ENCODE results near the gene INTS6L. TPM values are rescaled to one million over a fixed set of nuclear protein-coding genes. Genes with fewer than 3 reads are reported as not detected.

The INTS6L gene
- total RNA-seq, 1 donor from 2014 or later, result 24.6 TPM

- Mint-ChIP-seq H3K9me3 (no peaks in the 10 kb centered on the region), H3K27ac (no peak overlapping the region), H3K27me3 (peaks cover 3% of the 10 kb centered on the region), H3K4me3 (no peak overlapping the region), H3K4me1 (no peaks in the 10 kb centered on the region), H3K36me3 (ENCODE audit: low read depth) (no peaks in the 10 kb centered on the region)
- DNase-seq (no peak), ATAC-seq (ENCODE audit: low read depth) (no peak)
- ChIA-PET CTCF (no interaction called here), POLR2A (no interaction called here)
- TF ChIP-seq CTCF (IDR thresholded peaks at IDR 0.05), result no peak
- intact Hi-C loops (cut with micrococcal nuclease), result no loop called here
Observed at GRCh38 chrX:135481696-135482179, 38.7 kb upstream of the INTS6L start.

GRCh38 chrX:135484641-135485289 lies 35.7 kb upstream of the INTS6L start:
- Mint-ChIP-seq H3K27me3 (no peaks in the 10 kb centered on the region), H3K27ac (no peak overlapping the region), H3K4me3 (no peak overlapping the region), H3K9me3 (no peaks in the 10 kb centered on the region), H3K4me1 (peaks cover 13% of the 10 kb centered on the region), H3K36me3 (ENCODE audit: low read depth) (no peaks in the 10 kb centered on the region)
- ChIA-PET POLR2A (no interaction called here), CTCF (interaction anchor here (0.5 to 1.3 kb wide), 7 partner anchors 21 to 1133 kb away, joined by 3 to 5 read pairs (median 3); no protein-coding TSS in a partner anchor)
- DNase-seq, result no peak
- intact Hi-C loops (cut with micrococcal nuclease), result loop anchor here (1.0 to 5.0 kb wide), 5 partner anchors 36 to 448 kb away; partner anchors contain the start of gene INTS6L
- peak; percentile 25 for ATAC-seq (ENCODE audit: low read depth)
- no peak for TF ChIP-seq CTCF (IDR thresholded peaks at IDR 0.05)

GRCh38 chrX:135489542-135489941 lies 30.9 kb upstream of the INTS6L start:
- peaks cover 15% of the 10 kb centered on the region for H3K4me1 Mint-ChIP-seq
- no peak overlapping the region for H3K27ac Mint-ChIP-seq
- intact Hi-C loops (cut with micrococcal nuclease), result loop anchor here (5.0 kb wide), 1 partner anchor 68 kb away; no protein-coding TSS in a partner anchor
- POLR2A ChIA-PET, result interaction anchor here (1.3 kb wide), 1 partner anchor 32 kb away, joined by 4 read pairs; no protein-coding TSS in a partner anchor
- CTCF ChIA-PET, result no interaction called here
- no peak overlapping the region for H3K4me3 Mint-ChIP-seq
- H3K9me3 Mint-ChIP-seq, result no peaks in the 10 kb centered on the region
- DNase-seq, result no peak
- TF ChIP-seq CTCF (IDR thresholded peaks at IDR 0.05), result no peak
- peak; percentile 83 for ATAC-seq (ENCODE audit: low read depth)
- no peaks in the 10 kb centered on the region for H3K36me3 Mint-ChIP-seq (ENCODE audit: low read depth)
- no peaks in the 10 kb centered on the region for H3K27me3 Mint-ChIP-seq

GRCh38 chrX:135490979-135491514 lies 29.4 kb upstream of the INTS6L start:
- no peaks in the 10 kb centered on the region for H3K9me3 Mint-ChIP-seq
- peaks cover 15% of the 10 kb centered on the region for H3K4me1 Mint-ChIP-seq
- H3K27ac Mint-ChIP-seq, result no peak overlapping the region
- H3K4me3 Mint-ChIP-seq, result no peak overlapping the region
- no peak for TF ChIP-seq CTCF (IDR thresholded peaks at IDR 0.05)
- no peaks in the 10 kb centered on the region for H3K36me3 Mint-ChIP-seq (ENCODE audit: low read depth)
- POLR2A ChIA-PET, result no interaction called here
- intact Hi-C loops (cut with micrococcal nuclease), result no loop called here
- DNase-seq (no peak), ATAC-seq (ENCODE audit: low read depth) (no peak)
- no peaks in the 10 kb centered on the region for H3K27me3 Mint-ChIP-seq
- CTCF ChIA-PET, result no interaction called here

GRCh38 chrX:135494453-135494852 lies 26.0 kb upstream of the INTS6L start:
- Mint-ChIP-seq H3K27me3 (no peaks in the 10 kb centered on the region), H3K27ac (no peak overlapping the region), H3K4me1 (peaks cover 9% of the 10 kb centered on the region), H3K4me3 (no peak overlapping the region), H3K36me3 (ENCODE audit: low read depth) (no peaks in the 10 kb centered on the region), H3K9me3 (no peaks in the 10 kb centered on the region)
- DNase-seq (no peak), ATAC-seq (ENCODE audit: low read depth) (no peak)
- intact Hi-C loops (cut with micrococcal nuclease), result no loop called here
- no peak for TF ChIP-seq CTCF (IDR thresholded peaks at IDR 0.05)
- CTCF ChIA-PET, result no interaction called here
- POLR2A ChIA-PET, result no interaction called here
